Osteocyte (in vitro differentiated cells): Measurements from ENCODE around the gene FBH1. TPM values are rescaled to one million over a fixed set of nuclear protein-coding genes. Genes with fewer than 3 reads are reported as not detected.
"Not testable (repeated sequence)": the region's sequence is repeated elsewhere in the genome, so short reads cannot be mapped to it uniquely, and the experiment has no call there.

Source experiments
- DNase-seq: peaks from one replicate; pipeline ENCODE4 v3.0.0; 2021; ENCODE audit warnings: mixed read lengths; ENCODE audit not compliant: unreplicated experiment; ENCODE audit errors: extremely low spot score
- H3K27ac Mint-ChIP-seq: one replicate; pipeline ENCODE4 v1.8.0; 2021; ENCODE audit warnings: mild to moderate bottlenecking, mixed read lengths; ENCODE audit not compliant: unreplicated experiment
- H3K27me3 Mint-ChIP-seq: one replicate; pipeline ENCODE4 v1.8.0; 2021; ENCODE audit warnings: mixed read lengths; ENCODE audit not compliant: unreplicated experiment
- H3K36me3 Mint-ChIP-seq: one replicate; pipeline ENCODE4 v1.8.0; 2021; ENCODE audit warnings: mixed read lengths; ENCODE audit not compliant: unreplicated experiment
- H3K4me1 Mint-ChIP-seq: one replicate; pipeline ENCODE4 v1.8.0; 2021; ENCODE audit warnings: mixed read lengths; ENCODE audit not compliant: unreplicated experiment
- H3K4me3 Mint-ChIP-seq: one replicate; pipeline ENCODE4 v1.8.0; 2021; ENCODE audit warnings: mild to moderate bottlenecking, moderate library complexity, mixed read lengths; ENCODE audit not compliant: unreplicated experiment
- H3K9me3 Mint-ChIP-seq: one replicate; pipeline ENCODE4 v1.8.0; 2021; ENCODE audit warnings: mixed read lengths; ENCODE audit not compliant: unreplicated experiment
- total RNA-seq: library from RNA; stranded (reverse); gene quantifications from 2 replicates; pipeline ENCODE4 v1.2.1, GENCODE V29; 2021
- TF ChIP-seq, protein P1 (sequence below): fragments of 200-600 bp; sonication (generic); IDR thresholded peaks from 2 replicates; pipeline ENCODE4 v1.5.0; 2021; ENCODE audit warnings: antibody characterized with exemption, mild to moderate bottlenecking, moderate library complexity

Gene FBH1
- total RNA-seq, 1 donor from 2014 or later, result 86.1 TPM

DNA sequence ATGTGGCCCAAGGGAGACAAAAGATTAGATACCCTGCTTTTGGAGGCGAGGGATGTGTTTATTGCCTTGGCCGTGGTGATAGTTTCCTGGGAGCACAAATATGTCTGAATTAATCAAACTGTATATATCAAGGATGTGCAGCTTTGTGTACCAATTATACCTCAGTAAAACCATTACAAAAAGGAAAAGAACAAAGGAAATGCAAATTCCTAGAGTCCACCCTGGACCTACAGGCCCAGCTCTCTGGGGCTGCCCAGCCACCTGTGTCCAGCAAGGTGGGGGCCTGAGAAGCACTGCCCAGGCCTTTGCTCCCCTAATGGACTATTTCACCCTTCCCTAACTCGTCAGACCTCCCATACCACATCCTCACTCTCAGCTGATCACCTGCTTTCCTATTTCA is 20.9 kb upstream of the FBH1 start:
- H3K27ac Mint-ChIP-seq, result no peak overlapping the region
- H3K36me3 Mint-ChIP-seq, result peaks cover 5% of the 10 kb centered on the region
- no peak overlapping the region for H3K4me3 Mint-ChIP-seq
- H3K27me3 Mint-ChIP-seq, result no peaks in the 10 kb centered on the region
- H3K4me1 Mint-ChIP-seq, result peaks cover 6% of the 10 kb centered on the region
- peaks cover 7% of the 10 kb centered on the region for H3K9me3 Mint-ChIP-seq
- TF ChIP-seq, protein P1, sequence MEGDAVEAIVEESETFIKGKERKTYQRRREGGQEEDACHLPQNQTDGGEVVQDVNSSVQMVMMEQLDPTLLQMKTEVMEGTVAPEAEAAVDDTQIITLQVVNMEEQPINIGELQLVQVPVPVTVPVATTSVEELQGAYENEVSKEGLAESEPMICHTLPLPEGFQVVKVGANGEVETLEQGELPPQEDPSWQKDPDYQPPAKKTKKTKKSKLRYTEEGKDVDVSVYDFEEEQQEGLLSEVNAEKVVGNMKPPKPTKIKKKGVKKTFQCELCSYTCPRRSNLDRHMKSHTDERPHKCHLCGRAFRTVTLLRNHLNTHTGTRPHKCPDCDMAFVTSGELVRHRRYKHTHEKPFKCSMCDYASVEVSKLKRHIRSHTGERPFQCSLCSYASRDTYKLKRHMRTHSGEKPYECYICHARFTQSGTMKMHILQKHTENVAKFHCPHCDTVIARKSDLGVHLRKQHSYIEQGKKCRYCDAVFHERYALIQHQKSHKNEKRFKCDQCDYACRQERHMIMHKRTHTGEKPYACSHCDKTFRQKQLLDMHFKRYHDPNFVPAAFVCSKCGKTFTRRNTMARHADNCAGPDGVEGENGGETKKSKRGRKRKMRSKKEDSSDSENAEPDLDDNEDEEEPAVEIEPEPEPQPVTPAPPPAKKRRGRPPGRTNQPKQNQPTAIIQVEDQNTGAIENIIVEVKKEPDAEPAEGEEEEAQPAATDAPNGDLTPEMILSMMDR, result no peak
- DNase-seq, result peak; percentile 36

DNA sequence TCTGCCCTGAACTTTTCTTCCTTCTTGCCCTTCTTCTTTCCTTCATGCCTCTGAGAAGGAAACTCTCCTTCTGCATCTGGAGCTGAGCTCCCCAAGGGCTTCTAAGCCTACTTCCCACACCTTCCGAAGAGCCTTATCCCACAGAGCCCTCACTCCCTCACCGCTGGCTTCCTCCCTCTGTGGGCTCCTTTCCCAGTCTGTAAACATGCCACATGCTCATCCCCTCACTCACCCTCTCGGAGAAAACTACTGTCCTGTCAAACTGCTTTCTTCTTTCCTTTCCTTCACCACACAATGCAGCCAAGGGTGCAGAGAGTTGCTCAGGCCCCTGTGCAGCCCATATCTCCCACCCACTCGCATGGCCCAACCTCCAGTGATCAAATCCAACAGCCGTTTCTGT is 18.4 kb upstream of the FBH1 start:
- Mint-ChIP-seq H3K27ac (no peak overlapping the region), H3K36me3 (peaks cover 8% of the 10 kb centered on the region), H3K4me3 (no peak overlapping the region)

DNA sequence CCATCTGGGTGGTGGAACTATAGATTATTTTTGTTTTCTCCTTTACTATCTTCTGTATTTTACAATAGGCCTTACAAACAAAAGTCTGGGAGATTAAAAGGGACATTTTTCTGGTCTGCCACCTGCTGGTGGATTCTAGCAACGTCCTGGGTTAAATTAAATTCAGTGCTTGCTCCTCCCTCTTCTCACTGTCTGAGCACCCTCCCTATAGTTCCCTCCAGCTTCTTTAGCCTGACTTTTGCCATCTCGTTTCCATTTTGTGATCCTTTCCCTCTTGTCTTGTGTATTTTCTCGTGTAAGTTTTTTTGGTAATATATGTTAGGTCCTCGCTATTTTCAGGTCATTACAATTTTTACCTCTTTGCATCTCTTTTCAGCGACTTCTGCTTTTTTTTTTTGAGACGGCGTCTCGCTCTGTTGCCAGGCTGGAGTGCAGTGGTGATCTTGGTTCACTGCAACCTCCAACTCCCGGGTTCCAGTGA is 16.5 kb upstream of the FBH1 start:
- H3K27ac Mint-ChIP-seq, result peak overlapping the region; percentile 21
- H3K4me1 Mint-ChIP-seq, result peaks cover 25% of the 10 kb centered on the region
- peaks cover 16% of the 10 kb centered on the region for H3K36me3 Mint-ChIP-seq
- no peak overlapping the region for H3K4me3 Mint-ChIP-seq
- peak; percentile 89 for DNase-seq
- H3K27me3 Mint-ChIP-seq, result no peaks in the 10 kb centered on the region
- TF ChIP-seq, protein P1, result peak; percentile 77
- H3K9me3 Mint-ChIP-seq, result peaks cover 2% of the 10 kb centered on the region

More for the DNA sequence above, 18.4 kb upstream of the FBH1 start:
- Mint-ChIP-seq H3K27me3 (no peaks in the 10 kb centered on the region), H3K9me3 (peaks cover 7% of the 10 kb centered on the region), H3K4me1 (peaks cover 18% of the 10 kb centered on the region)
- TF ChIP-seq, protein P1, result no peak
- peak; percentile 32 for DNase-seq

DNA sequence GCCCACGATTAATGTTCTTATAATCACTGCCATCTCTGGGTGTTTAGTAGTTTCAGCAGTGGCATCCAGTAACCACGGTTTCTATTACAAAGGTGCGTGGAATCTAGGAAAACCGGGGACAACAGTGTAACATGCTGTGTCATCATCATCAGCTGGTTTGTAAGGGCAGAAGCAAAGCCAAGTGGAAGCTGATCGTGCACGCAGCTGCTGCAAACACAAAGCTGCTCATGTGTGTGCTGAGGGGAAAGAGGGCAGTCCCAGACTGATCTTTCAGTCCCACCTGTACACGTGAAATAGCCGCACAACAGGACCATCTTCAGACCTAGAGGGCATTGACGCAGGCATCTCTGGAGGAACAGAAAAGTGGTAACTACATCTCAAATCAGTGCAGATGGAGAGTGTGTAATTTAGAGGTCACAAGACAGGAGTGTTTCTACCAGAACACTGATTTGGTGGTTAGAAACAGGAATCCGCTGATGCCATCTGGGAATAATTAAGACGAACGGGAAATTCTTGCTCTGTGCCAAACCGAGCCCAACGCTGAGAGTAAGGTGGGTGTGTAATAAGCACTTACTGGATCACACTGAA is 13.8 kb upstream of the FBH1 start:
- TF ChIP-seq, protein P1, result no peak
- Mint-ChIP-seq H3K36me3 (peaks cover 16% of the 10 kb centered on the region), H3K27me3 (no peaks in the 10 kb centered on the region), H3K4me3 (peak overlapping the region; percentile 30), H3K4me1 (peaks cover 25% of the 10 kb centered on the region), H3K27ac (peak overlapping the region; percentile 94), H3K9me3 (no peaks in the 10 kb centered on the region)
- no peak for DNase-seq

DNA sequence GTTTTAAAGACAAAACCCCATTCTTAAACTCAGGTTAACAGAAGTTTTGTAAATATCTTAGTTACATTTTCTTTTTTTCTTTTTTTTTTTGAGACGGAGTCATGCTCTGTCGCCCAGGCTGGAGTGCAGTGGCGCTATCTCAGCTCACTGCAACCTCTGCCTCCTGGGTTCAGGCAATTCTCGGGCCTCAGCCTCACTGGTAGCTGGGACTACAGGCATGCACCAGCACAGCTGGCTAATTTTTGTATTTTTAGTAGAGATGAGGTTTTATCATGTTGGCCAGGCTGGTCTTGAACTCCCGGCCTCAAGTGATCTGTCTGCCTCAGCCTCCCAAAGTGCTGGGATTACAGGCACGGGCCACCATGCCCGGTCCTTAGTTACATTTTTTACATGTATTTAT is 13.0 kb upstream of the FBH1 start:
- H3K27me3 Mint-ChIP-seq, DNase-seq, H3K9me3 Mint-ChIP-seq, H3K4me3 Mint-ChIP-seq: not testable (repeated sequence)
- Mint-ChIP-seq H3K4me1 (peaks cover 23% of the 10 kb centered on the region), H3K27ac (peak overlapping the region; percentile 94), H3K36me3 (peaks cover 15% of the 10 kb centered on the region)
